Camera-type eye (tissue), 1 donor: ENCODE data around the gene TEX22. TPM values are rescaled to one million over a fixed set of nuclear protein-coding genes. Genes with fewer than 3 reads are reported as not detected.

Experiments used
- total RNA-seq: library from RNA; depleted of rRNA; stranded (reverse); fragments of >200 nt; gene quantifications from one replicate; pipeline ENCODE4 v1.2.3, GENCODE V29; 2014

The TEX22 gene, protein sequence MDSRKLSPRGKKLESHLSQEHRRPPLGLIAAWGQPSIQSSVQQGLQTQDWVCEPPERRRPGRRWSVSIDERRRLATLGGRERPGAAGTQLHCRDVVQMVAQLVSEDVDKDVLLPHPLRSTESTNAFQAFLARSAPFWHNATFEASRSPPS
- total RNA-seq = 1.6 TPM

DNA sequence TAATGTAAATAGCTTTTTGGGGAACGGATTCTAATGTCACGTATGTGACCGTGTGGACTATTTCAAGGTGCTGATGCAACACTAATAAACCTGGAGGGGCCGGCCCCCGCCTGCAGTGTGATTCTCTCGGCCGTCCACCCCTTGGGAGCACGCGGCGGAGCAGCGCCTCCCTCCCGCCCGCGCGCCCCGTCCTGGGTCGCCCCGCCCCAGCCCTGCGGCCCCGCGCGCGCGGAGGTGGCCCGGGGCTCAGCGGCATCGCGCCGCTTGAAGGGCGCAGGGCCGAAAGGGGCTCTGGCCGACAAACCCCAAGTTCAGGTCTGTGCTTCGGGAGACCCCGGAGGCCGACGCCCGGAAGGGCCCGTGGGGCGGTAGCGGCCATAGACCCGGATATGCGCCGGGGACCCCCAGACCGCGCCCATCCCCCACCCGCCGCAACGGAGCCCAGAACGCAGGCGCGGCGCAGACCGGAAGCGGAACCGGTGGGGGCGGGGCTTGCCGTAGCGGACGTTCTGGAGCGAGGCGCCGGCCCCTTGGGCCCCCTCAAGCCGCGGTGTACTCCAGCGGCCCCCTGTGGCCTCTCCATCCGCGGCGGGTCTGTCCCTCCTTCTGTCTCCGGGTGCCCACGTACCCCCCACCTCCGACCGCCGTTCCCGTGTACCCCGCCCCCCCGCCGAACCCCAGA is at the start of gene TEX22:
TSS of gene TEX22 (plus strand) at position 495 of the 682 bp plus-strand sequence. CDS start 803 bp downstream, outside the sequence.

DNA sequence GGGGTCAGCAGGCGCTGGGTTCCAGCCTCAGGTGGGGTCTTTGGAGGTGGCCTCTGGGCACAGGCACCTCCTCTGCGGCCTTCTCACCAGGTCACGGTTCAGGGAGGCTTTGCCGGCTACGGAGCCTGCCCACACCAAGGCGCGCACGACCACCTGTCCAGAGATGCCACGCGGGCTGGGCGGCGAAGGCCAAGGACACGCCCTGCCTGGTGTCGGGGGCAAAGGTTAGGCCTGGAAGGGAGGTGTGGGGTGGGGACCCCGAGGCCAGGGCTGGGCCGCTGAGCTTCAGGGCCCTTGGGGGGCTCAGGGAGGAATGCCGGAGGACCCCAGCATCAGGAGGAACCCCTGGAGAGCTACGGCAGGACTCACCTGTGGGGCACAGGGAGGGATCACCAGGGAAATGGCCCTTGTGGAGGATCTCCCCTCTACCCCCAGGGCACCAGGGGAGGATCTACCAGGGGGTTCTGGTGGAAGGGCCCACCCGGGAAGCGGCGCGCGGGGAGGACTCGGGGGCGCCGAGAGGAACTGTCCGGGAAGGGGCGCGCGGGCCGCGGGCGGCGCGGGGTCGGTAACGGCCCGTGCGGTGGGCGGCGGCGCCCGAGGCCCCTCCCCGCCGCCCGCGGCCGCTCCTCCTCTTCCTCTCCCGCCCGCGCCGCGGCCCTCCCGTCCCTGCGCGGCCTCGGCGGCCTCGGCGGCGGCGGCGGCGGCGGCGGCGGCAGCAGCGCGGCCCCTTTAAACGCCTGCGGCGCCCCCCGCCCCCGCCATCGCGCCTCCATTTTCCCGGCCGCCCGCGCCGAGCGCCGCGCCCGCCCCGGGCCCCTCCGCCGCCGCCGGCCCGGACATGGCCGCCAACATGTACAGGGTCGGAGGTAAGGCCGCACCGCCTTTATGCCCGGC is 21.1 kb downstream of the TEX22 start, which contains the start of gene MTA1:
TSS of gene MTA1 (plus strand) at position 633 of the 897 bp plus-strand sequence. CDS start at position 842, 209 bp downstream.

Other genes with a start within 250 kb of the TEX22 start
- gene JAG2, start 229.8 kb upstream of the TEX22 start, total RNA-seq = 22.8 TPM
- 26.2 TPM for gene NUDT14, start 217.2 kb upstream of the TEX22 start, total RNA-seq
- gene BTBD6, start 150.0 kb upstream of the TEX22 start, total RNA-seq = 48.7 TPM
- 77.4 TPM for gene BRF1, start 97.5 kb upstream of the TEX22 start, total RNA-seq
- 90.1 TPM for gene PACS2, start 83.8 kb upstream of the TEX22 start, total RNA-seq
- 79.2 TPM for gene MTA1, start 21.3 kb downstream of the TEX22 start, total RNA-seq
- 71.6 TPM for gene CRIP2, start 76.3 kb downstream of the TEX22 start, total RNA-seq
- 18.5 TPM for gene CRIP1, start 88.3 kb downstream of the TEX22 start, total RNA-seq
- gene TEDC1, start 92.7 kb downstream of the TEX22 start, total RNA-seq = 9.5 TPM
- 13.7 TPM for gene TMEM121, start 128.0 kb downstream of the TEX22 start, total RNA-seq